Activated CD8-positive, alpha-beta T cell treated with anti-CD3 and anti-CD28 coated beads, Interleukin-2, amount 10 ng/mL, durations not matched to agents 7 days and 5 days (primary cell): ENCODE data around the gene RFT1. TPM values are rescaled to one million over a fixed set of nuclear protein-coding genes. Genes with fewer than 3 reads are reported as not detected.
A peak's percentile ranks its signal among the peaks of the same experiment; 100 is the strongest.

Experiments
- ATAC-seq: fragments of 150-1000 bp; cut with Tn5 transposase; one replicate; pipeline ENCODE4 v1.10.0; 2021; ENCODE audit warnings: moderate library complexity
- CTCF ChIA-PET: fragments of 350-600 bp; sonication (Branson Sonifier 250); formaldehyde crosslinking; loops from one replicate; lab custom pipeline; 2021; ENCODE audit warnings: antibody characterized with exemption; lab: Charles Lee
- POLR2A ChIA-PET: fragments of 350-600 bp; sonication (Branson Sonifier 250); formaldehyde crosslinking; loops from one replicate; lab custom pipeline; 2021; ENCODE audit warnings: antibody characterized with exemption; lab: Charles Lee
- DNase-seq: peaks from one replicate; pipeline ENCODE4 v3.0.0-alpha.2; 2020
- H3K27ac Mint-ChIP-seq: one replicate; pipeline ENCODE4 v1.8.0; 2021; ENCODE audit warnings: mild to moderate bottlenecking, mixed read lengths
- H3K27me3 Mint-ChIP-seq: one replicate; pipeline ENCODE4 v1.8.0; 2021; ENCODE audit warnings: low read depth, mixed read lengths
- H3K36me3 Mint-ChIP-seq: one replicate; pipeline ENCODE4 v1.8.0; 2021; ENCODE audit warnings: low read depth, mixed read lengths
- H3K4me1 Mint-ChIP-seq: one replicate; pipeline ENCODE4 v1.8.0; 2021; ENCODE audit warnings: low read depth, mixed read lengths
- H3K4me3 Mint-ChIP-seq: one replicate; pipeline ENCODE4 v1.8.0; 2021; ENCODE audit warnings: mild to moderate bottlenecking, mixed read lengths
- H3K9me3 Mint-ChIP-seq: one replicate; pipeline ENCODE4 v1.8.0; 2022; ENCODE audit warnings: mixed read lengths; ENCODE audit not compliant: insufficient read depth
- total RNA-seq, 2 experiments: library from RNA; stranded (reverse); gene quantifications; one replicate each; pipeline ENCODE4 v1.2.3, GENCODE V29; 2021

RFT1 gene
- total RNA-seq, 2 experiments from 2014 or later = 31.7 to 32.3 TPM

DNA sequence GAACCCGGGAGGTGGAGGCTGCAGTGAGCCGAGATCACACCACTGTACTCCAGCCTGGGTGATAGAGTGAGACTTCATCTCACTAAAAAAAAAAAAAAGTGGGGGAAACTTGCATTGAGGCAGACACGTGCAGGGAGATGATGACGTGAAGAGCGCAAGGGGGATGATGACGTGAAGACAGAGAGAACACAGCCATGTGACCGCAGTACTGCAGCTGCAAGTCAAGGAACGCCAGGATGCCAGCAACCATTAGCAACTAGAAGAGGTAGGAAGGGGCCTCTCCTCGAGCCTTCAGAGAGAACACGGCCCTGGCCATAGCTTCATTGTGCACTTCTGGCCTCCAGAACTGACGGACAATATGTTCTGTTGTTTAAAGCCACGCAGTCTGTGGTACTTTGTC is 28.3 kb downstream of the RFT1 start:
- POLR2A ChIA-PET = interaction anchor here (0.6 to 1.8 kb wide), 3 partner anchors 8 to 326 kb away, joined by 3 to 5 read pairs (median 4); no protein-coding TSS in a partner anchor
- peak overlapping the region; percentile 90 for H3K27ac Mint-ChIP-seq
- CTCF ChIA-PET = interaction anchor here (1.3 to 4.4 kb wide), 2 partner anchors 9 to 13 kb away, joined by 9 to 34 read pairs; no protein-coding TSS in a partner anchor
- peaks cover 66% of the 10 kb centered on the region for H3K36me3 Mint-ChIP-seq
- peak overlapping the region; percentile 57 for H3K4me3 Mint-ChIP-seq
- H3K27me3 Mint-ChIP-seq = no peaks in the 10 kb centered on the region
- ATAC-seq = no peak
- no peaks in the 10 kb centered on the region for H3K9me3 Mint-ChIP-seq
- peaks cover 71% of the 10 kb centered on the region for H3K4me1 Mint-ChIP-seq
- DNase-seq = no peak

- ChIA-PET POLR2A (no interaction called here), CTCF (interaction anchor here (1.0 to 4.4 kb wide), 2 partner anchors 10 to 14 kb away, joined by 3 to 34 read pairs; no protein-coding TSS in a partner anchor)
- Mint-ChIP-seq H3K36me3 (peaks cover 64% of the 10 kb centered on the region), H3K27ac (peak overlapping the region; percentile 90), H3K9me3 (no peaks in the 10 kb centered on the region), H3K27me3 (no peaks in the 10 kb centered on the region), H3K4me3 (peak overlapping the region; percentile 57), H3K4me1 (peaks cover 69% of the 10 kb centered on the region)
- ATAC-seq = peak; percentile 14
- DNase-seq = peak; percentile 45
Observed at GRCh38 chr3:53100818-53101466, 29.3 kb downstream of the RFT1 start.

GRCh38 chr3:53097887-53098286 is 32.3 kb downstream of the RFT1 start:
- H3K36me3 Mint-ChIP-seq = peaks cover 44% of the 10 kb centered on the region
- H3K9me3 Mint-ChIP-seq = no peaks in the 10 kb centered on the region
- ChIA-PET POLR2A (interaction anchor here (1.3 kb wide), 1 partner anchor 12 kb away, joined by 4 read pairs; no protein-coding TSS in a partner anchor), CTCF (interaction anchor here (0.7 to 2.4 kb wide), 4 partner anchors 11 to 205 kb away, joined by 3 to 17 read pairs (median 4); no protein-coding TSS in a partner anchor)
- H3K4me3 Mint-ChIP-seq = no peak overlapping the region
- H3K27me3 Mint-ChIP-seq = no peaks in the 10 kb centered on the region
- DNase-seq (no peak), ATAC-seq (no peak)
- H3K4me1 Mint-ChIP-seq = peaks cover 45% of the 10 kb centered on the region
- peak overlapping the region; percentile 53 for H3K27ac Mint-ChIP-seq

DNA sequence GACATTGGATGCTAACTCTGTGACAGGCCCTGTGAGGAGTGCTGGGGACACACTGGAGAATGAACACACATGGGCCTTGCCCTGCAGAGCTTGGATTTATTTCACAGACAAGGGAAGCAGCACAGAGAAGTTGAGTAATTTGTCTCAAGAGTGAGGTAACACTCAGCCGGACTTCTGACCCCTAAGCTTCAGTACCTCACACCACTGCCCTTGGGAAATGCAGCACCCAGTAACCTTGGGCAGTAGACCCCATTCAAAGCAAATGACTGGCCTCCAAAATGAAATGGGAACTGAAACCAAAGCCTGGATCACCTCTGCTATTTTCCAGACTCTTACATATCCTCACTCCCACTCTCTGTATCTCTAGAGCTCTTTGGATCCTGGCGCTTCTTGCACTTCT is 37.3 kb downstream of the RFT1 start:
- Mint-ChIP-seq H3K36me3 (peaks cover 24% of the 10 kb centered on the region), H3K9me3 (no peaks in the 10 kb centered on the region), H3K27me3 (no peaks in the 10 kb centered on the region), H3K4me1 (peaks cover 5% of the 10 kb centered on the region), H3K27ac (no peak overlapping the region), H3K4me3 (no peak overlapping the region)
- POLR2A ChIA-PET = interaction anchor here (0.9 kb wide), 1 partner anchor 10 kb away, joined by 3 read pairs; no protein-coding TSS in a partner anchor
- CTCF ChIA-PET = interaction anchor here (1.2 to 1.4 kb wide), 2 partner anchors 16 to 22 kb away, joined by 3 to 5 read pairs; no protein-coding TSS in a partner anchor
- no peak for DNase-seq
- no peak for ATAC-seq

DNA sequence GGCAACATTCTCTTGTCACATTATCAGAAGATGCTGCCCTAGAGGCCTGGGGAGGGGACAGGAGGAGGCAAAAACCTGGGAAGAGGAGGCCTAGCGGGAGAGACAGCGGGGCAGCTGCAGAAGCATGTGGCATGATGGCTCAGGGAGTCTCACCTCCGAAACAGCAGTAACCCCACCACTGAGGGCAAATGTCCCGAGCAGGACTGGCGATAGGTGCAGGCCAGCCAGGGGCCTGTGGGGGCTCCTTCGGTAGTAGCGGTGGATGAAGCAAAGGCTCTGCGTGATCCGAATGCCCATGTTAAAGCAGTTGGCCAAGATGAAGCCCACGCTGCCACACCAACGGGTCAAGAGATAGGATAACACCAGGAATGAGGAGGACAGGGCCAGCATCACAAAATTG is 38.0 kb downstream of the RFT1 start:
- Mint-ChIP-seq H3K9me3 (no peaks in the 10 kb centered on the region), H3K27ac (no peak overlapping the region), H3K4me1 (no peaks in the 10 kb centered on the region), H3K36me3 (peaks cover 20% of the 10 kb centered on the region), H3K27me3 (no peaks in the 10 kb centered on the region), H3K4me3 (no peak overlapping the region)
- DNase-seq (no peak), ATAC-seq (no peak)
- CTCF ChIA-PET = no interaction called here
- POLR2A ChIA-PET = no interaction called here

- Mint-ChIP-seq H3K9me3 (no peaks in the 10 kb centered on the region), H3K36me3 (peaks cover 20% of the 10 kb centered on the region), H3K4me1 (no peaks in the 10 kb centered on the region), H3K27ac (no peak overlapping the region), H3K4me3 (no peak overlapping the region), H3K27me3 (no peaks in the 10 kb centered on the region)
- no peak for ATAC-seq
- POLR2A ChIA-PET = no interaction called here
- CTCF ChIA-PET = no interaction called here
- no peak for DNase-seq
Observed at GRCh38 chr3:53091011-53091410, 39.2 kb downstream of the RFT1 start.

- no peaks in the 10 kb centered on the region for H3K4me1 Mint-ChIP-seq
- H3K27me3 Mint-ChIP-seq = no peaks in the 10 kb centered on the region
- ChIA-PET POLR2A (no interaction called here), CTCF (no interaction called here)
- H3K9me3 Mint-ChIP-seq = no peaks in the 10 kb centered on the region
- DNase-seq = no peak
- no peak for ATAC-seq
- H3K4me3 Mint-ChIP-seq = no peak overlapping the region
- H3K27ac Mint-ChIP-seq = no peak overlapping the region
- peaks cover 18% of the 10 kb centered on the region for H3K36me3 Mint-ChIP-seq
Observed at GRCh38 chr3:53089511-53089910, 40.7 kb downstream of the RFT1 start.

DNA sequence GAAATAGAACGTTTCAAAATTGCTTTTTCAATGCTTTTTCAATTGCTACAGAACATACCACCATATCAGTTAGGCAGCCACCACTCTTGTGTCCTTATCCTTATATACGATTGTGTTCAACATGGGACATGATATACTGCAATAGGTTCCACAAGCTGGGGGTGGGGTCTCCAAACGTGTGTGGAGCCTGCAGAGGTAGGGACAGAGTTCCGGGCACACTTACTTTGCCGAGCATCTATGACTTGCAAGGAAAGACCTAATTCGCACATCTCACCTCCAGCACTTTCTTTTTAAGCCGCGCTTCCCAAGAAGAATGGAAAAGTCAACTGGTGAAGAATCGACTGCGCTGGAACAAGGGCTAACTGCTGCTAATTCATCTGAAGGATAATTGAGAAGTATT is 44.8 kb downstream of the RFT1 start:
- Mint-ChIP-seq H3K27ac (no peak overlapping the region), H3K9me3 (no peaks in the 10 kb centered on the region), H3K27me3 (no peaks in the 10 kb centered on the region), H3K4me1 (no peaks in the 10 kb centered on the region), H3K36me3 (peaks cover 2% of the 10 kb centered on the region), H3K4me3 (no peak overlapping the region)
- POLR2A ChIA-PET = no interaction called here
- CTCF ChIA-PET = no interaction called here
- ATAC-seq (no peak), DNase-seq (no peak)

DNA sequence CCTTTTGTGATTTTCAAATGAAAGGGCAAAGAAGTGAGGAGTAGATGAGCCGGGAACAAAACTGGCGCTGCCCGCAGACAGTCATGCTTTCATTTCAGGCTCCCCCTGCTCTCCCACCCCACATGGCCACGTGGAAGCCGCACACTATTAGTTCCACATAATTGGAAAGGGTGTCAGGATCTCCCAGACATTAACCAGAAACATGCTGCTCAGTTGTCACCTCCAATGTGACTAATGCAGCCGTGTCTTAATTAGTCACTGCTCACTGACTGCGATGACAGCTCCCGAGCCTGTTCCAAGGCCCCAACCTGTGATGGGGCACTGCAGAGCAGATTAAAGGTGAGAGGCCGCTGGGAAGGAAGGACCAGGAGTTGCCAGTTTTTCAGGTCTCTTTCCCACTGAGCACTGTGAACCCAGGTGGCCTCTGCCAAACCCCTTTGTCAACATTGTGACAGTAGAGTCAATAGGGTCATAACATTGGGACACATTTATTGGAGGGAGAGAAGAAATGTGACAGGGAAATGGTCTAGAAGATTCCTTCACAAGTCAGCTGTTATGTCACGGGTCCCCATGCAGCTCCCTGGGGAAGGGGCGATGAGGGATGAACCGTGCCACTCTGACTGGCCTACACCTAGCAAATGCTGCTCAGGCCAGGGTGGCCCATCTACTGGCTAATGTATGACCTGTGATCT is 45.8 kb downstream of the RFT1 start:
- Mint-ChIP-seq H3K27ac (no peak overlapping the region), H3K9me3 (no peaks in the 10 kb centered on the region), H3K4me3 (no peak overlapping the region), H3K4me1 (no peaks in the 10 kb centered on the region), H3K36me3 (peaks cover under 1% of the 10 kb centered on the region), H3K27me3 (no peaks in the 10 kb centered on the region)
- no peak for DNase-seq
- ChIA-PET POLR2A (no interaction called here), CTCF (no interaction called here)
- ATAC-seq = no peak

DNA sequence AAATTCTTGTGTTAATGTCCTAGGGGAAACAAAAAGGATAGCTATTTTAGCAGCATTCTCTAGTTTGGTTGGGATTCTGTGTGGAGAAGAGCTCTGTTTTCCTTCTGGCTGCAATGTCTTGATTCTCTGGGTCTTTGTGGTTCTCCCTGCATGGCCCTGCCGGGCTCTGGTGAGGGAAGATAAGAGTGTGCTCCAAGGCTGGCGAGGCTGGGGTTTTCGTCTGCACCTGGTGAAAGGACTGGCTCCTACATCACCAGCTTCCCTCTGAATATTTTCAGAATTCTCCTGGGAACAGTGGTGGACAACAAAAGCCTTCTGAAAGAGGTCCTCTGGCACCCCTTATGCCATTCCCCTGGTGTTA is 46.3 kb downstream of the RFT1 start:
- POLR2A ChIA-PET = no interaction called here
- H3K27ac Mint-ChIP-seq = peak overlapping the region; percentile 58
- no peak for DNase-seq

DNA sequence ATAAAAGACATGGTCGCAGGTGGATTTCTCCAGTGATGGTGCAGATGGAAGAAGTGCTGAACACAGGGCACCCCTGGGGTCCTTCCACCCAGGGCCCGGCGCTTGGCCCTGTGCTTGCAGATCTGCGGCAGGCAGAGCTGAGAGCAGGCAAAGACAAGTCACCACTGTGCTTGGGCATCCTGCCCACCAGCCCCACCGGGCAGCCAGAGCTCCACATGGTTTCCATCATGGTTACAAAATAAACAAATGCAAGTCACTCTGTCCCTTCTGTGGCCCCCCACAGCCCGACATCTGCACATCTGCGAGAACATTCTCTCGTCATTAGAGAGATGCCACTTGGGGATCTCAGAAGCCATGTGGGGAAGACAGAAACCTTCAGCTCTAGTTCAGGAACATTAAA is 46.7 kb downstream of the RFT1 start:
- no peaks in the 10 kb centered on the region for H3K9me3 Mint-ChIP-seq

More for the DNA sequence above, 46.3 kb downstream of the RFT1 start:
- Mint-ChIP-seq H3K36me3 (no peaks in the 10 kb centered on the region), H3K27me3 (no peaks in the 10 kb centered on the region), H3K4me1 (no peaks in the 10 kb centered on the region), H3K9me3 (no peaks in the 10 kb centered on the region), H3K4me3 (no peak overlapping the region)
- ATAC-seq = no peak
- CTCF ChIA-PET = no interaction called here

GRCh38 chr3:53082736-53083135 is 47.5 kb downstream of the RFT1 start:
- H3K4me1 Mint-ChIP-seq = no peaks in the 10 kb centered on the region
- H3K4me3 Mint-ChIP-seq = no peak overlapping the region
- H3K36me3 Mint-ChIP-seq = no peaks in the 10 kb centered on the region
- no peak for ATAC-seq
- CTCF ChIA-PET = no interaction called here
- H3K9me3 Mint-ChIP-seq = no peaks in the 10 kb centered on the region
- POLR2A ChIA-PET = no interaction called here
- no peak for DNase-seq
- H3K27ac Mint-ChIP-seq = no peak overlapping the region
- no peaks in the 10 kb centered on the region for H3K27me3 Mint-ChIP-seq

More for the DNA sequence above, 46.7 kb downstream of the RFT1 start:
- ChIA-PET CTCF (no interaction called here), POLR2A (no interaction called here)
- no peaks in the 10 kb centered on the region for H3K4me1 Mint-ChIP-seq
- no peak overlapping the region for H3K27ac Mint-ChIP-seq
- ATAC-seq (no peak), DNase-seq (no peak)
- H3K27me3 Mint-ChIP-seq = no peaks in the 10 kb centered on the region
- H3K36me3 Mint-ChIP-seq = no peaks in the 10 kb centered on the region
- no peak overlapping the region for H3K4me3 Mint-ChIP-seq
